NCI-H226 (cell line): ENCODE data around the gene FNDC7.
A peak's percentile ranks its signal among the peaks of the same experiment; 100 is the strongest.
"Not testable (repeated sequence)": the region's sequence is repeated elsewhere in the genome, so short reads cannot be mapped to it uniquely, and the experiment has no call there.

Experiments
- DNase-seq: peaks from one replicate; pipeline ENCODE4 v3.0.0-alpha.2; 2015

FNDC7 gene

GRCh38 chr1:108745980-108746381 lies 33.3 kb downstream of the FNDC7 start:
- no peak for DNase-seq

GRCh38 chr1:108746382-108747170 lies 33.9 kb downstream of the FNDC7 start, which contains the start of gene STXBP3:
STXBP3 (plus strand) TSS chr1:108746674; CDS start chr1:108746738, 64 bp downstream.
- peak; percentile 86 for DNase-seq

GRCh38 chr1:108747171-108747850 lies 34.6 kb downstream of the FNDC7 start:
- DNase-seq = peak; percentile 83

- DNase-seq = no peak
These were observed 35.2 kb downstream of the FNDC7 start for GRCh38 chr1:108747898-108748297.

GRCh38 chr1:108749081-108749480 lies 36.4 kb downstream of the FNDC7 start:
- no peak for DNase-seq

DNA sequence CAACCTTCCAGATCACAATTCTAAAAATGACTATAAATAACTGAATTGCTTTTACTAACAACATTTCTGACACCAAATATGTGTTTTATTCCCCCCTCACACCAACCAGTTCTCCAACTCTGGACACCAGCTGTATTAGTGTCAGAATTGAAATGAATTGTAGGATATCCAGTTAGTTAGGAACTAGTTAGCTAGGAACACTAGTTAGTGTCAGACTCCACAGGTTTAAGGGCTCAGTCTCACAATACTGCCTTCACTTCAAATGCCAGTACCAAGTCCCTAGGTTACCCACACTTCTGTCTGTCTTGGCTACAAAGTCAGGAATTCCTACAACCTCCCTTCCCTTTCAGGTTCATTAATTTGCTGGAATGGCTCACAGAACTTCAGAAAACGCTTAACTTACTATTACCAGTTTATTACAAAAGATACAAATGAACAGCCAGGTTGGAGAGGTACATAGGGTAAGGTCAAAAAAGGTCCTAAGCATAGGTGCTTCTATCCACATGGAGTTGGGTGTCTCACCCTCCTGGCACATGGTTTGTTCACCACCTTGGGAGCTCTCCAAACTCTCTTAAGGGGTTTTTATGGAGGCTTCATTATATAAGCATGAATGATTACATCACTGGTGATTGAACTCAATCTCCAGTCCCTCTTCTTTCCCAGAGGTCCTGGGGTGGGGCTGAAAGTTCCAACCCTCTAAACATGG lies 37.9 kb downstream of the FNDC7 start:
- DNase-seq = no peak

DNA sequence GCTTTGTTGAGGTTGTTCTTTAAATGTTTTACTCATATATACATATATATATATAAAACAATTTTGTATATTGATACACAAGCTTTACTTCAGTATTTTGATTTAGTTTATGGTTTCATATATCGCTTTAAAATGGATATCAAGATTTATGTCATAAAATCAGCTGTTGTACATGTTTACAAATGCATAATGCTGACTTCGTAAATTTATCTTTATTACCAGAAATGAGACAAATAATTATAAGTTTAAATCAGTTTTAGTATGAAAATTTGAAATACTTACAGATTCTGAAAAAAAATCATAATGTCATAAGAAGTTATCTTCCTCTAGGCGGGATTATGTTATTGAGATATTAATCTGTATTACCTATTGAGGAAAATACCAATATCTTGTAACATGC lies 40.7 kb downstream of the FNDC7 start:
- no peak for DNase-seq

DNA sequence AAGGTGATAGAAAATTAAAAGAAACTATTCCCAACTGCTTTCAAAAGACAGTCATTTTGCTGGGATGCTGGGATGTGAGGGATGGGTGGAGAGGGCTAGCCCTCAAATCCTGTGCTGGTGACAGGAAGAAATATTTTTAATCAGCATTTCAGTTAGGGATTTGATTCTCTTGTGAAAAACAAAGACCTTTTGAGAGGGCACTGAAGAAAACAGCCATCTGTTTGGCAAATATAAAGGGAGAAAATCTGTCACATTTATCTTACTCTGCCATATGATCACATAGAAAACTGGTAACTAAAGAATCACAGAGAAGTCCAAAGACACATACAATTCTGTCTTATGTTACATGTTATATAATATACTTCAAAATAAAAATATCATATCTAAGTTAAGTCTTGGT lies 46.1 kb downstream of the FNDC7 start:
- DNase-seq = no peak

- no peak for DNase-seq
These were observed 54.4 kb downstream of the FNDC7 start for GRCh38 chr1:108767115-108767514.

- DNase-seq = no peak
These were observed 55.0 kb downstream of the FNDC7 start for GRCh38 chr1:108767708-108768107.

GRCh38 chr1:108777839-108778238 lies 65.1 kb downstream of the FNDC7 start:
- no peak for DNase-seq

DNA sequence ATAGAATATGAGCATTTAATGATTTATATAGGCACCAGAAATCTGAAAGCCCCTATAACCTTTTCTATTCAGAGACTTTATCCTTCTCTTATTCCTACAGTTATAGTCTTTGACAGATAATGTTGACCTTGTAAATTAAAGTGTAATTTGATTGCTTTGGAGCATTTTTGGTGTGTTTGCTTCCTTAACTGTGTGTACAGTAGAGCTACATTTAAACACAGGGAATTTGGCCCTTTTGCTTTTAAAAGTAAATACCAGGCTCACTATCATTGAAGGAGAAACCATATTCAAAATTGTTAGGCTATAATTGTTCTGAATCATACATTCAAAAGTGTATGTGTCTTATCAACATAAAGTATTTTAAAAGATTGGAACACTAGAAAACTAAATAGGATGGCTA lies 66.7 kb downstream of the FNDC7 start:
- no peak for DNase-seq

- peak; percentile 1 for DNase-seq
These were observed 68.3 kb downstream of the FNDC7 start for GRCh38 chr1:108780937-108781574.

DNA sequence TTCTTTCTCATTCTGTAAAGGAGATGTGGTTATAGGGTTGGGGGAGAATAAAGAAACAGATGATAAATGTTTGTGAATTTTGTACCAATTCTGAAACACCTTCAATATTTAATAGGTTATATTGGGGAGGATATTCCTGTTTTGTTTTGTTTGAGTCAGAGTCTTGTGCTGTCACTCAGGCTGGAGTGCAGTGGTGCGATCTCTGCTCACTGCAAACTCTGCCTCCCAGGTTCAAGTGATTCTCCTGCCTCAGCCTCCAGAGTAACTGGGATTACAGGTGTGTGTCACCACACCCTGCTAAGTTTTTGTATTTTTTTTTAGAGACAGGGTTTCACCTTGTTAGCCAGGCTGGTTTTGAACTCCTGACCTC lies 68.9 kb downstream of the FNDC7 start:
- not testable (repeated sequence) for DNase-seq

- no peak for DNase-seq
These were observed 72.6 kb downstream of the FNDC7 start for GRCh38 chr1:108785264-108785663.

DNA sequence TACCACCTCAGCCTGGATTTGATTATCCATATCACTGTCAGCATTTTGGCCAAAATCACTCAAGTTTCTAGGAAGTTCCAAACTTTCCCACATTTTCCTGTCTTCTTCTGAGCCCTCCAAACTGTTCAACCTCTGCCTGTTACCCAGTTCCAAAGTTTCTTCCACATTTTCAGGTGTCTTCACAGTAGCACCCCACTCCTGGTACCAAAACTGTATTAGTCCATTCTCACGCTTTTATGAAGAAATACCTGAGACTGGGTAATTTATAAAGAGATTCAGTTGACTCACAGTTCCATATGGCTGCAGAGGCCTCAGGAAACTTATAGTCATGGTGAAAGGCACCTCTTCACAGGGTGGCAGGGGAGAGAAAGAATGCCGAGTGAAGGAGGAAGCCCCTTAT lies 73.2 kb downstream of the FNDC7 start:
- no peak for DNase-seq

- DNase-seq = no peak
These were observed 79.1 kb downstream of the FNDC7 start for GRCh38 chr1:108791790-108792189.
